ENCODE data around the gene KLK15. TPM values are rescaled to one million over a fixed set of nuclear protein-coding genes. Genes with fewer than 3 reads are reported as not detected.

KLK15 gene
- total and polyA plus RNA-seq, 2 donors (not counting 3 experiments of a cell fraction or from before 2014, with no cell fraction given), result not detected

- Histone ChIP-seq H3K27me3 (ENCODE audit: control insufficient read depth in 2 of 2, insufficient read depth in 2 of 2, low read length in 2 of 2) (no peaks in the 10 kb centered on the region), H3K4me2 (ENCODE audit: insufficient read depth, low read length) (no peak within 1 kb of the TSS), H3K36me3 (ENCODE audit: control insufficient read depth in 2 of 2, extremely low read depth in 1 of 2, insufficient read depth in 2 of 2, low read length in 2 of 2) (no peaks in the 10 kb centered on the region), H2AFZ (ENCODE audit: low read depth, low read length) (no peak within 1 kb of the TSS), H3K27ac (ENCODE audit: insufficient read depth, low read depth, low read length) (no peak within 1 kb of the TSS), H3K4me1 (ENCODE audit: control insufficient read depth, extremely low read depth, insufficient read depth, low read length) (no peaks in the 10 kb centered on the region), H4K20me1 (replicated peaks; ENCODE audit: control insufficient read depth, extremely low read depth, insufficient read depth, low read length) (no peaks in the 10 kb centered on the region), H3K79me2 (ENCODE audit: control insufficient read depth, insufficient read depth, low read length) (no peaks in the 10 kb centered on the region), H3K9me3 (replicated peaks; ENCODE audit: control insufficient read depth, insufficient read depth, low read length) (no peaks in the 10 kb centered on the region), H3K9me1 (replicated peaks; ENCODE audit: control insufficient read depth, extremely low read depth, insufficient read depth, low read length) (no peaks in the 10 kb centered on the region), H3K9ac (replicated peaks; ENCODE audit: extremely low read depth, insufficient read depth, low read length) (no peak within 1 kb of the TSS), H3K4me3 (replicated peaks in 1 of 3; ENCODE audit: insufficient read depth in 1 of 3, low read depth in 1 of 3, low read length in 3 of 3) (no peak within 1 kb of the TSS)
- dilution Hi-C loops (cut with MboI; ENCODE audit: extremely low pct_ligation_motif_present, low sequenced_read_pairs) (no loop called here), intact Hi-C loops (cut with micrococcal nuclease) (no loop called here)
- TF ChIP-seq FOS (IDR thresholded peaks at IDR 0.05; ENCODE audit: borderline replicate concordance, insufficient read depth, low read length) (no peak), POLR2AphosphoS5 (IDR thresholded peaks at IDR 0.05; ENCODE audit: insufficient read depth, low read depth, low read length) (no peak), JUN (IDR thresholded peaks at IDR 0.05; ENCODE audit: borderline replicate concordance, insufficient read depth, insufficient read length, low read depth) (no peak), POLR2A (IDR thresholded peaks at IDR 0.05; ENCODE audit: low read depth, low read length) (no peak), EZH2 (IDR thresholded peaks at IDR 0.05; ENCODE audit: borderline replicate concordance, low read depth, low read length, severe bottlenecking) (no peak), MAX (IDR thresholded peaks at IDR 0.05; ENCODE audit: insufficient read depth, insufficient read length) (no peak), GATA2 (IDR thresholded peaks at IDR 0.05; ENCODE audit: insufficient read depth, insufficient read length, low read depth, low read length) (no peak), CTCF (IDR thresholded peaks at IDR 0.05; ENCODE audit: extremely low read depth in 1 of 2, insufficient read depth in 1 of 2, low read depth in 1 of 2, low read length in 2 of 2) (no peak), MYC (IDR thresholded peaks at IDR 0.05; ENCODE audit: low read depth, low read length) (no peak)
- FAIRE-seq (no peak), DNase-seq (ENCODE audit: low read depth, low spot score) (no peak)
- ChIA-PET POLR2A (no interaction called here), CTCF (interaction anchor here (1.4 to 1.5 kb wide), 2 partner anchors 66 to 234 kb away, joined by 3 to 4 read pairs; no protein-coding TSS in a partner anchor)
- BruUV-seq (replicated peaks), result no TSS peak
These were observed 43.0 kb downstream of the KLK15 start, which contains the start of gene ACP4 for GRCh38 chr19:50790396-50790795. TSS of gene ACP4 (plus strand) at chr19:50790415. CDS start at chr19:50790415, 0 bp downstream.

Data from endothelial cell of umbilical vein (primary cell).